IMR-90 (cell line): ENCODE results near the gene DPP10. TPM values are rescaled to one million over a fixed set of nuclear protein-coding genes. Genes with fewer than 3 reads are reported as not detected.
A peak's percentile ranks its signal among the peaks of the same experiment; 100 is the strongest.

ENCODE experiments used
- ATAC-seq: fragments of 200-7000 bp; cut with Tn5 transposase; 2 replicates; pipeline ENCODE4 v1.9.1; 2020; ENCODE audit warnings: low read depth, mild to moderate bottlenecking, moderate library complexity
- BruUV-seq: library from RNA; stranded (reverse); fragments of 400-500 nt; replicated peaks from 2 replicates; lab custom pipeline; 2021; lab: Mats Ljungman, UMichigan
- CTCF ChIA-PET: fragments of 300-600 bp; formaldehyde crosslinking; extraction: SDS; loops from one replicate; lab custom pipeline; 2021; ENCODE audit warnings: antibody characterized with exemption; lab: Yijun Ruan, JAX
- POLR2A ChIA-PET: fragments of 300-600 bp; sonication (Branson Sonifier 250); formaldehyde crosslinking; loops from one replicate; lab custom pipeline; 2022; ENCODE audit warnings: antibody characterized with exemption; ENCODE audit not compliant: unreplicated experiment; lab: Charles Lee
- DNase-seq: peaks from one replicate; pipeline ENCODE4 v3.0.0; 2013
- H2AFZ ChIP-seq: replicated peaks from 2 replicates; pipeline ENCODE3; 2013; ENCODE audit warnings: low read length, mild to moderate bottlenecking; ENCODE audit not compliant: poor library complexity
- H2AK5ac ChIP-seq: 2 replicates; pipeline ENCODE4 v1.6.1; 2013; ENCODE audit warnings: low read depth, low read length, inconsistent platforms
- H2AK9ac ChIP-seq: replicated peaks from 2 replicates; pipeline ENCODE3; 2013; ENCODE audit warnings: mild to moderate bottlenecking, low read depth, low read length, moderate library complexity; ENCODE audit not compliant: poor library complexity
- H2BK120ac ChIP-seq: 2 replicates; pipeline ENCODE4 v1.6.1; 2013; ENCODE audit warnings: low read depth, low read length, inconsistent platforms
- H2BK15ac ChIP-seq: 3 replicates; pipeline ENCODE4 v1.6.1; 2013; ENCODE audit warnings: low read depth, low read length, inconsistent platforms
- H2BK20ac ChIP-seq: 2 replicates; pipeline ENCODE4 v1.6.1; 2013; ENCODE audit warnings: low read depth, mild to moderate bottlenecking, inconsistent platforms, low read length, moderate library complexity
- H2BK5ac ChIP-seq: 2 replicates; pipeline ENCODE4 v1.6.1; 2013; ENCODE audit warnings: mild to moderate bottlenecking, low read depth, low read length, inconsistent platforms; ENCODE audit not compliant: poor library complexity, severe bottlenecking
- H3K14ac ChIP-seq: replicated peaks from 2 replicates; pipeline ENCODE4 v1.6.1; 2013; ENCODE audit warnings: low read depth, low read length, inconsistent platforms
- H3K18ac ChIP-seq: 2 replicates; pipeline ENCODE4 v1.6.1; 2013; ENCODE audit warnings: low read depth, low read length, control low read depth
- H3K23ac ChIP-seq: 2 replicates; pipeline ENCODE4 v1.6.1; 2013; ENCODE audit warnings: low read depth, low read length, inconsistent platforms
- H3K27ac ChIP-seq: 2 replicates; pipeline ENCODE4 v1.5.1; 2013; ENCODE audit warnings: mild to moderate bottlenecking, control low read depth, low read length; ENCODE audit not compliant: insufficient read depth
- H3K27me3 ChIP-seq: 2 replicates; pipeline ENCODE4 v1.6.1; 2013; ENCODE audit warnings: low read length; ENCODE audit not compliant: control insufficient read depth, insufficient read depth
- H3K36me3 ChIP-seq: 2 replicates; pipeline ENCODE4 v1.6.1; 2013; ENCODE audit warnings: low read length, mixed read lengths; ENCODE audit not compliant: control insufficient read depth, insufficient read depth
- H3K4ac ChIP-seq: 2 replicates; pipeline ENCODE4 v1.6.1; 2013; ENCODE audit warnings: low read depth, low read length, inconsistent platforms
- H3K4me1 ChIP-seq: 2 replicates; pipeline ENCODE4 v1.6.1; 2013; ENCODE audit warnings: low read length, mixed read lengths; ENCODE audit not compliant: control insufficient read depth, insufficient read depth
- H3K4me2 ChIP-seq: 2 replicates; pipeline ENCODE4 v1.6.1; 2013; ENCODE audit warnings: low read depth, mild to moderate bottlenecking, control low read depth, low read length, moderate library complexity
- H3K4me3 ChIP-seq: 2 replicates; pipeline ENCODE4 v1.5.1; 2013; ENCODE audit warnings: low read depth, mild to moderate bottlenecking, control low read depth, low read length, moderate library complexity; ENCODE audit not compliant: insufficient read depth
- H3K56ac ChIP-seq: 2 replicates; pipeline ENCODE4 v1.6.1; 2013; ENCODE audit warnings: low read length, inconsistent platforms; ENCODE audit not compliant: insufficient read depth; ENCODE audit errors: extremely low read depth
- H3K79me1 ChIP-seq, 2 experiments: 2 replicates each; pipeline ENCODE4 v1.6.1; 2013; ENCODE audit warnings: low read length in 2 of 2, inconsistent platforms in 1 of 2, low read depth in 1 of 2
- H3K9ac ChIP-seq: 2 replicates; pipeline ENCODE4 v1.6.1; 2013; ENCODE audit warnings: low read depth, low read length, control low read depth
- H3K9me1 ChIP-seq: 2 replicates; pipeline ENCODE4 v1.6.1; 2013; ENCODE audit warnings: low read length, inconsistent platforms; ENCODE audit not compliant: insufficient read depth
- H3K9me3 ChIP-seq: 2 replicates; pipeline ENCODE4 v1.6.1; 2013; ENCODE audit warnings: low read length; ENCODE audit not compliant: control insufficient read depth, insufficient read depth
- H4K20me1 ChIP-seq: 2 replicates; pipeline ENCODE4 v1.6.1; 2013; ENCODE audit warnings: low read length, inconsistent platforms; ENCODE audit not compliant: insufficient read depth
- H4K5ac ChIP-seq: 2 replicates; pipeline ENCODE4 v1.6.1; 2013; ENCODE audit warnings: mild to moderate bottlenecking, low read depth, low read length, control low read depth
- H4K8ac ChIP-seq, 2 experiments: 2 replicates each; pipeline ENCODE4 v1.6.1; 2013; ENCODE audit warnings: low read depth in 2 of 2, low read length in 2 of 2, control low read depth in 1 of 2, inconsistent platforms in 1 of 2
- H4K91ac ChIP-seq: 2 replicates; pipeline ENCODE4 v1.6.1; 2013; ENCODE audit warnings: low read depth, low read length, inconsistent platforms; ENCODE audit not compliant: insufficient read depth
- BHLHE40 ChIP-seq: fragments of 150-350 bp; IDR thresholded peaks from 2 replicates; pipeline ENCODE4 v1.6.1; 2016; ENCODE audit warnings: mild to moderate bottlenecking, low read depth, low read length
- CEBPB ChIP-seq: IDR thresholded peaks from 2 replicates; pipeline ENCODE4 v1.6.1; 2012; ENCODE audit warnings: low read depth, low read length, improper control_type of control experiment
- FOS ChIP-seq: fragments of 150-350 bp; IDR thresholded peaks from 2 replicates; pipeline ENCODE4 v1.6.1; 2016; ENCODE audit warnings: low read depth, low read length
- MAFK ChIP-seq: IDR thresholded peaks from 2 replicates; pipeline ENCODE4 v1.6.1; 2012; ENCODE audit warnings: low read depth, low read length, improper control_type of control experiment
- NFE2L2 ChIP-seq: fragments of 150-350 bp; IDR thresholded peaks from 2 replicates; pipeline ENCODE4 v1.6.1; 2016; ENCODE audit warnings: low read depth, mild to moderate bottlenecking, low read length
- SMC3 ChIP-seq: fragments of 150-350 bp; IDR thresholded peaks from 2 replicates; pipeline ENCODE4 v1.6.1; 2016; ENCODE audit warnings: low read depth, mild to moderate bottlenecking, antibody characterized with exemption, low read length, moderate library complexity
- WGBS, 2 experiments: methylation state at CpG; one replicate each; pipeline versions ENCODE4 v1.1.5 to v1.1.7; 2013; ENCODE audit warnings: missing lambda C conversion rate in 2 of 2; ENCODE audit not compliant: insufficient read length in 1 of 2; ENCODE audit errors: extremely low coverage in 2 of 2; 5-methylcytosine and 5-hydroxymethylcytosine counted together
- dilution Hi-C: fragments of 300-500 bp; cut with HindIII; formaldehyde crosslinking; loops from one replicate; pipeline ENCODE4 v1.14.3; 2018; ENCODE audit warnings: low sequenced_read_pairs; ENCODE audit not compliant: unreplicated experiment
- in situ Hi-C: fragments of 300-500 bp; cut with MboI; formaldehyde crosslinking; loops from 3 replicates; pipeline ENCODE4 v1.14.3; 2019; ENCODE audit warnings: low sequenced_read_pairs, inconsistent platforms, mixed read lengths
- intact Hi-C: fragments of 100-400 bp; cut with micrococcal nuclease; formaldehyde crosslinking; loops from 2 replicates; pipeline ENCODE4 v1.10.0; 2022
- polyA plus RNA-seq, 3 experiments: library from polyadenylated mRNA; depleted of rRNA; stranded (reverse); fragments of >200 nt; gene quantifications; 2 replicates each; pipeline ENCODE4 v1.2.3, GENCODE V29; 2012; ENCODE audit warnings: low replicate concordance in 1 of 3
- total RNA-seq: library from RNA; depleted of rRNA; stranded (reverse); fragments of >200 nt; gene quantifications from 2 replicates; pipeline ENCODE4 v1.2.3, GENCODE V29; 2012
- TF ChIP-seq, protein P1 (sequence below): fragments of 150-350 bp; IDR thresholded peaks from 2 replicates; pipeline ENCODE4 v1.6.1; 2016; ENCODE audit warnings: low read depth, mild to moderate bottlenecking, low read length, moderate library complexity, borderline replicate concordance

The DPP10 gene
- total and polyA plus RNA-seq, 2 of the 4 experiments (the other 2 are of a cell fraction), result not detected

DNA sequence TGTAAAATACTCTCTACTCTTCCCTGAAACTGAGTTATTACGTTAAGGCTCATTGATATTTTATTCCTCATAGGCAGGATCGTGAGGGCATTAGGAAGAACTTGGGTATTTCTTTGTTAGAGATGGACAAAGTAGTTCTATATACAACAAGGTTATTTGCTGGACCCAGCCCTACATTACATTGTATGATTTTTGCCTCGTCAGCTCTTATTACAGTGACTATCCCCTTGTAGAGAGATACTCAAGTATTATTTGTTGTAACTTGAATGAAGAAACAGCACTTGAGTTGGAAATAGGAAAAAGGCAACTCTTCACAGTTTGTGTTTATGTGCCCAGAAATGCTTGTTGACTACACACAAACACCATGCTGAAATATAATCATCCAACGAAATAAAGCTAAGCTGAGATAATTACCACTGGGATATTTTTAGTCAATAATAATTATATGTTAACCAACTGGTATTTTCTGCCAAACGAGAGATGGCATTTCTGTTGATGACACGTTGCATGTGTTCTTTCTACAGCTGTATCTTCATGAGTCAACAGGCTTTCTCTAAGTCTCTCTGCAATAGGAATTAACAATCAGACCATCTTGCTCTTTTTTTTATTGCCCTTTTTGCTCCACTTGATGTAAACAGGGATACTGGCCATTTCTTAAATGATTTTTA lies 947.6 kb downstream of the DPP10 start:
- Histone ChIP-seq H3K9ac (no peak overlapping the region), H2AFZ (no peak overlapping the region), H2BK5ac (no peak overlapping the region), H3K14ac (no peak overlapping the region), H3K27ac (no peak overlapping the region), H3K56ac (no peak overlapping the region), H2BK20ac (no peak overlapping the region), H3K27me3 (no peaks in the 10 kb centered on the region), H3K18ac (no peak overlapping the region), H4K8ac (no peak overlapping the region), H4K20me1 (no peaks in the 10 kb centered on the region), H2BK120ac (no peak overlapping the region), H4K5ac (no peak overlapping the region), H4K91ac (no peak overlapping the region), H3K4ac (no peak overlapping the region), H3K36me3 (no peaks in the 10 kb centered on the region), H3K23ac (no peak overlapping the region), H3K4me2 (no peak overlapping the region), H3K4me1 (no peaks in the 10 kb centered on the region), H3K9me3 (0 out of 2 replicates have a peak, but pooled peaks cover 2% of the 10 kb centered on the region), H2AK9ac (no peak overlapping the region), H2AK5ac (no peak overlapping the region), H3K9me1 (no peaks in the 10 kb centered on the region), H3K79me1 (no peaks in the 10 kb centered on the region), H3K4me3 (no peak overlapping the region), H2BK15ac (no peak overlapping the region)
- ATAC-seq, result no peak
- WGBS, 2 experiments, result no CpG with 5 or more reads among the region's 6 CpGs
- BruUV-seq, result no TSS peak
- dilution Hi-C loops, result no loop called here
- ChIA-PET POLR2A (no interaction called here), CTCF (no interaction called here)
- DNase-seq, result no peak
- intact Hi-C loops, result no loop called here
- in situ Hi-C loops, result no loop called here
- TF ChIP-seq CEBPB, result no peak
- TF ChIP-seq NFE2L2, result no peak
- peak; percentile 89 for TF ChIP-seq MAFK
- TF ChIP-seq BHLHE40, result no peak
- no peak for TF ChIP-seq FOS
- no peak for TF ChIP-seq SMC3
- TF ChIP-seq, protein P1, sequence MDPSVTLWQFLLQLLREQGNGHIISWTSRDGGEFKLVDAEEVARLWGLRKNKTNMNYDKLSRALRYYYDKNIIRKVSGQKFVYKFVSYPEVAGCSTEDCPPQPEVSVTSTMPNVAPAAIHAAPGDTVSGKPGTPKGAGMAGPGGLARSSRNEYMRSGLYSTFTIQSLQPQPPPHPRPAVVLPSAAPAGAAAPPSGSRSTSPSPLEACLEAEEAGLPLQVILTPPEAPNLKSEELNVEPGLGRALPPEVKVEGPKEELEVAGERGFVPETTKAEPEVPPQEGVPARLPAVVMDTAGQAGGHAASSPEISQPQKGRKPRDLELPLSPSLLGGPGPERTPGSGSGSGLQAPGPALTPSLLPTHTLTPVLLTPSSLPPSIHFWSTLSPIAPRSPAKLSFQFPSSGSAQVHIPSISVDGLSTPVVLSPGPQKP, result no peak
